GM23248 (cell line): Measurements from ENCODE around the gene SLC37A1.

Experiments used
- EZH2 ChIP-seq: fragments of 200-600 bp; sonication (generic); IDR thresholded peaks from 2 replicates; pipeline ENCODE4 v1.6.1; 2018; ENCODE audit warnings: antibody characterized with exemption, mild to moderate bottlenecking; ENCODE audit not compliant: insufficient read depth, poor library complexity, severe bottlenecking
- EZH2phosphoT487 ChIP-seq: fragments of 200-600 bp; sonication (generic); IDR thresholded peaks from 2 replicates; pipeline ENCODE4 v1.6.1; 2018; ENCODE audit warnings: antibody characterized with exemption, moderate library complexity, mild to moderate bottlenecking, low read depth; ENCODE audit not compliant: insufficient read depth

- no peak for TF ChIP-seq EZH2phosphoT487
- TF ChIP-seq EZH2 = no peak
Observed at GRCh38 chr21:42609811-42610210, 96.2 kb downstream of the SLC37A1 start.
